ENCODE results near the gene EPM2AIP1. TPM values are rescaled to one million over a fixed set of nuclear protein-coding genes. Genes with fewer than 3 reads are reported as not detected.

EPM2AIP1 gene
- total RNA-seq, 1 experiment from 2014 or later: 8.7 TPM

DNA sequence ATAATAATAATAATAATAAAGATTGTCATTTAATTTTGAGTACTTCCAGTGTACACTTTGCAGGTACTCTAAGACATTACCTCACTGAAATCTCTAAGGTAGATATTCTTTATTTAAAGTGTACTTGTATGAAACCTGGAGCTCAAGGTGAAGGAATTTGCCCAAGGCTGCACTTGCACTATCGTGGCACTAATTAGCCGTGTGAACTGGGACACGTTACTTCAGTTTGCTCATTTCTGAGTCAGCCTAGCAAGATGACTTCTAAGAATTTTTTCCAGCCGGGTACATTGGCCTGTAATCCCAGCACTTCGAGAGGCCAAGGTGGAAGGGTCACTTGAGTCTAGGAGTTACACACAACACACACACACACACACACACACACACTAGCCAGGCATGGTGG is 33.9 kb upstream of the EPM2AIP1 start:
- intact Hi-C loops (cut with micrococcal nuclease): no loop called here

More for the DNA sequence above, 33.9 kb upstream of the EPM2AIP1 start:
- Histone ChIP-seq H3K9ac (ENCODE audit: low read length) (no peak overlapping the region), H3K27me3 (ENCODE audit: insufficient read depth, low read length) (no peaks in the 10 kb centered on the region), H3K4me1 (ENCODE audit: control insufficient read depth in 1 of 2, insufficient read depth in 2 of 2, low read length in 2 of 2) (no peaks in the 10 kb centered on the region), H2AFZ (ENCODE audit: low read depth, low read length, poor library complexity, severe bottlenecking) (no peak overlapping the region), H3K4me3 (replicated peaks in 1 of 2; ENCODE audit: low read depth in 1 of 2, low read length in 2 of 2) (no peak overlapping the region), H3K27ac (ENCODE audit: low read depth, low read length) (no peak overlapping the region), H4K20me1 (ENCODE audit: insufficient read depth) (no peaks in the 10 kb centered on the region), H3K9me3 (ENCODE audit: control insufficient read depth in 1 of 2, insufficient read depth in 1 of 2, low read depth in 1 of 2, low read length in 2 of 2) (no peaks in the 10 kb centered on the region), H3K79me2 (ENCODE audit: insufficient read depth, low read length) (peaks cover 3% of the 10 kb centered on the region; the same call in 1 of the 2 replicates), H3K4me2 (ENCODE audit: low read length) (no peak overlapping the region), H3K9me2 (ENCODE audit: insufficient read depth) (no peaks in the 10 kb centered on the region), H3K36me3 (ENCODE audit: control insufficient read depth in 1 of 2, insufficient read depth in 2 of 2, low read length in 2 of 2) (peaks cover 18 to 49% of the 10 kb centered on the region in 2 experiments)
- TF ChIP-seq CEBPB (IDR thresholded peaks at IDR 0.05; ENCODE audit: low read depth) (no peak), ELF1 (IDR thresholded peaks at IDR 0.05; ENCODE audit: borderline replicate concordance, low read depth) (no peak), ZNF274 (IDR thresholded peaks at IDR 0.05; ENCODE audit: low read depth, low read length) (no peak), JUND (IDR thresholded peaks at IDR 0.05) (no peak), SP1 (IDR thresholded peaks at IDR 0.05; ENCODE audit: low read depth) (no peak), ZBTB33 (IDR thresholded peaks at IDR 0.05; ENCODE audit: extremely low read depth, insufficient replicate concordance, low read length) (no peak)
- TF ChIP-seq, protein P1, sequence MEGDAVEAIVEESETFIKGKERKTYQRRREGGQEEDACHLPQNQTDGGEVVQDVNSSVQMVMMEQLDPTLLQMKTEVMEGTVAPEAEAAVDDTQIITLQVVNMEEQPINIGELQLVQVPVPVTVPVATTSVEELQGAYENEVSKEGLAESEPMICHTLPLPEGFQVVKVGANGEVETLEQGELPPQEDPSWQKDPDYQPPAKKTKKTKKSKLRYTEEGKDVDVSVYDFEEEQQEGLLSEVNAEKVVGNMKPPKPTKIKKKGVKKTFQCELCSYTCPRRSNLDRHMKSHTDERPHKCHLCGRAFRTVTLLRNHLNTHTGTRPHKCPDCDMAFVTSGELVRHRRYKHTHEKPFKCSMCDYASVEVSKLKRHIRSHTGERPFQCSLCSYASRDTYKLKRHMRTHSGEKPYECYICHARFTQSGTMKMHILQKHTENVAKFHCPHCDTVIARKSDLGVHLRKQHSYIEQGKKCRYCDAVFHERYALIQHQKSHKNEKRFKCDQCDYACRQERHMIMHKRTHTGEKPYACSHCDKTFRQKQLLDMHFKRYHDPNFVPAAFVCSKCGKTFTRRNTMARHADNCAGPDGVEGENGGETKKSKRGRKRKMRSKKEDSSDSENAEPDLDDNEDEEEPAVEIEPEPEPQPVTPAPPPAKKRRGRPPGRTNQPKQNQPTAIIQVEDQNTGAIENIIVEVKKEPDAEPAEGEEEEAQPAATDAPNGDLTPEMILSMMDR (IDR thresholded peaks at IDR 0.05 in 2 of 3, conservative IDR thresholded peaks at IDR 0.05 in 1 of 3; ENCODE audit: borderline replicate concordance in 1 of 3, insufficient read depth in 1 of 3, low read depth in 2 of 3, low read length in 2 of 3): no peak
- no TSS peak for BruUV-seq (replicated peaks)
- ChIA-PET CTCF (no interaction called here), POLR2A (no interaction called here), RAD21 (ENCODE audit: low non-redundant PET in 1 of 2, low total read pairs in 2 of 2, uncharacterized antibody in 2 of 2, unreplicated experiment in 2 of 2) (no interaction called here)
- ATAC-seq: no peak
- no peak for DNase-seq (ENCODE audit: low read depth, low spot score)
